Panc1 (cell line): ENCODE results near the gene SOX3. TPM values are rescaled to one million over a fixed set of nuclear protein-coding genes. Genes with fewer than 3 reads are reported as not detected.

Source experiments
- total RNA-seq: library from RNA; stranded (reverse); gene quantifications from one replicate; pipeline ENCODE4 v1.2.1, GENCODE V29; 2021; ENCODE audit not compliant: unreplicated experiment

Gene SOX3
- total RNA-seq, 1 experiment from 2014 or later = not detected

Other genes starting within 250 kb of the SOX3 start
- 0.13 TPM for gene LINC00632, start 204.7 kb upstream of the SOX3 start, total RNA-seq